Mucosa of stomach (tissue), 1 donor: ENCODE data around the gene RET.

Experiments used
- H3K27me3 ChIP-seq: one replicate; pipeline ENCODE4 v1.7.0; 2013; ENCODE audit warnings: mild to moderate bottlenecking, low read length; ENCODE audit not compliant: control insufficient read depth, insufficient read depth
- H3K36me3 ChIP-seq: one replicate; pipeline ENCODE4 v1.7.0; 2013; ENCODE audit warnings: low read length; ENCODE audit not compliant: control insufficient read depth, insufficient read depth
- H3K4me1 ChIP-seq: one replicate; pipeline ENCODE4 v1.7.0; 2013; ENCODE audit warnings: mild to moderate bottlenecking, low read length; ENCODE audit not compliant: control insufficient read depth, insufficient read depth
- H3K4me3 ChIP-seq: one replicate; pipeline ENCODE4 v1.7.0; 2013; ENCODE audit warnings: low read length
- H3K9ac ChIP-seq: one replicate; pipeline ENCODE4 v1.7.0; 2013; ENCODE audit warnings: mild to moderate bottlenecking, low read length, moderate library complexity
- H3K9me3 ChIP-seq: one replicate; pipeline ENCODE4 v1.7.0; 2013; ENCODE audit warnings: mild to moderate bottlenecking, low read length, moderate library complexity; ENCODE audit not compliant: control insufficient read depth
- donor health status: Pancreatic carcinoma.

The RET gene

GRCh38 chr10:43109671-43110249 is 32.9 kb downstream of the RET start:
- peaks cover 12% of the 10 kb centered on the region for H3K4me1 ChIP-seq
- H3K36me3 ChIP-seq = no peaks in the 10 kb centered on the region
- no peaks in the 10 kb centered on the region for H3K9me3 ChIP-seq
- H3K9ac ChIP-seq = no peak overlapping the region
- H3K4me3 ChIP-seq = no peak overlapping the region
- peaks cover 6% of the 10 kb centered on the region for H3K27me3 ChIP-seq

GRCh38 chr10:43110338-43111071 is 33.6 kb downstream of the RET start:
- no peaks in the 10 kb centered on the region for H3K36me3 ChIP-seq
- H3K27me3 ChIP-seq = no peaks in the 10 kb centered on the region
- H3K9ac ChIP-seq = no peak overlapping the region
- peaks cover 4% of the 10 kb centered on the region for H3K4me1 ChIP-seq
- H3K4me3 ChIP-seq = no peak overlapping the region
- H3K9me3 ChIP-seq = no peaks in the 10 kb centered on the region

GRCh38 chr10:43111101-43111500 is 34.2 kb downstream of the RET start:
- no peak overlapping the region for H3K4me3 ChIP-seq
- no peaks in the 10 kb centered on the region for H3K4me1 ChIP-seq
- no peak overlapping the region for H3K9ac ChIP-seq
- H3K9me3 ChIP-seq = no peaks in the 10 kb centered on the region
- H3K27me3 ChIP-seq = no peaks in the 10 kb centered on the region
- H3K36me3 ChIP-seq = no peaks in the 10 kb centered on the region

GRCh38 chr10:43111921-43112607 is 35.2 kb downstream of the RET start:
- H3K9ac ChIP-seq = no peak overlapping the region
- H3K4me3 ChIP-seq = no peak overlapping the region
- H3K9me3 ChIP-seq = no peaks in the 10 kb centered on the region
- no peaks in the 10 kb centered on the region for H3K27me3 ChIP-seq
- H3K4me1 ChIP-seq = no peaks in the 10 kb centered on the region
- H3K36me3 ChIP-seq = no peaks in the 10 kb centered on the region

- H3K9me3 ChIP-seq = no peaks in the 10 kb centered on the region
- H3K9ac ChIP-seq = no peak overlapping the region
- no peaks in the 10 kb centered on the region for H3K4me1 ChIP-seq
- no peak overlapping the region for H3K4me3 ChIP-seq
- H3K27me3 ChIP-seq = no peaks in the 10 kb centered on the region
- H3K36me3 ChIP-seq = no peaks in the 10 kb centered on the region
Measured at GRCh38 chr10:43112608-43112961, 35.7 kb downstream of the RET start.

GRCh38 chr10:43113201-43114087 is 36.6 kb downstream of the RET start:
- no peaks in the 10 kb centered on the region for H3K27me3 ChIP-seq
- no peak overlapping the region for H3K4me3 ChIP-seq
- no peaks in the 10 kb centered on the region for H3K4me1 ChIP-seq
- no peak overlapping the region for H3K9ac ChIP-seq
- H3K9me3 ChIP-seq = no peaks in the 10 kb centered on the region
- H3K36me3 ChIP-seq = no peaks in the 10 kb centered on the region

GRCh38 chr10:43114088-43114742 is 37.3 kb downstream of the RET start:
- H3K4me3 ChIP-seq = no peak overlapping the region
- H3K9ac ChIP-seq = no peak overlapping the region
- no peaks in the 10 kb centered on the region for H3K4me1 ChIP-seq

GRCh38 chr10:43114743-43115611 is 38.1 kb downstream of the RET start:
- Histone ChIP-seq H3K9me3 (no peaks in the 10 kb centered on the region), H3K4me3 (no peak overlapping the region), H3K36me3 (no peaks in the 10 kb centered on the region), H3K27me3 (no peaks in the 10 kb centered on the region), H3K9ac (no peak overlapping the region), H3K4me1 (no peaks in the 10 kb centered on the region)

More at GRCh38 chr10:43114088-43114742, 37.3 kb downstream of the RET start:
- Histone ChIP-seq H3K9me3 (no peaks in the 10 kb centered on the region), H3K27me3 (no peaks in the 10 kb centered on the region), H3K36me3 (no peaks in the 10 kb centered on the region)

GRCh38 chr10:43115881-43116595 is 39.2 kb downstream of the RET start:
- Histone ChIP-seq H3K4me1 (no peaks in the 10 kb centered on the region), H3K4me3 (no peak overlapping the region), H3K27me3 (no peaks in the 10 kb centered on the region), H3K9me3 (no peaks in the 10 kb centered on the region), H3K9ac (no peak overlapping the region), H3K36me3 (no peaks in the 10 kb centered on the region)

GRCh38 chr10:43116596-43116995 is 39.7 kb downstream of the RET start:
- Histone ChIP-seq H3K4me1 (no peaks in the 10 kb centered on the region), H3K4me3 (no peak overlapping the region), H3K9me3 (no peaks in the 10 kb centered on the region)

More at GRCh38 chr10:43116596-43116995, 39.7 kb downstream of the RET start:
- H3K27me3 ChIP-seq = no peaks in the 10 kb centered on the region
- H3K36me3 ChIP-seq = no peaks in the 10 kb centered on the region
- H3K9ac ChIP-seq = no peak overlapping the region
